AG08396 (cell line): ENCODE data around the gene GLTPD2.

Source experiments
- DNase-seq: peaks from one replicate; pipeline ENCODE4 v3.0.0; 2012; ENCODE audit warnings: low spot score, mixed read lengths

GLTPD2 gene

DNA sequence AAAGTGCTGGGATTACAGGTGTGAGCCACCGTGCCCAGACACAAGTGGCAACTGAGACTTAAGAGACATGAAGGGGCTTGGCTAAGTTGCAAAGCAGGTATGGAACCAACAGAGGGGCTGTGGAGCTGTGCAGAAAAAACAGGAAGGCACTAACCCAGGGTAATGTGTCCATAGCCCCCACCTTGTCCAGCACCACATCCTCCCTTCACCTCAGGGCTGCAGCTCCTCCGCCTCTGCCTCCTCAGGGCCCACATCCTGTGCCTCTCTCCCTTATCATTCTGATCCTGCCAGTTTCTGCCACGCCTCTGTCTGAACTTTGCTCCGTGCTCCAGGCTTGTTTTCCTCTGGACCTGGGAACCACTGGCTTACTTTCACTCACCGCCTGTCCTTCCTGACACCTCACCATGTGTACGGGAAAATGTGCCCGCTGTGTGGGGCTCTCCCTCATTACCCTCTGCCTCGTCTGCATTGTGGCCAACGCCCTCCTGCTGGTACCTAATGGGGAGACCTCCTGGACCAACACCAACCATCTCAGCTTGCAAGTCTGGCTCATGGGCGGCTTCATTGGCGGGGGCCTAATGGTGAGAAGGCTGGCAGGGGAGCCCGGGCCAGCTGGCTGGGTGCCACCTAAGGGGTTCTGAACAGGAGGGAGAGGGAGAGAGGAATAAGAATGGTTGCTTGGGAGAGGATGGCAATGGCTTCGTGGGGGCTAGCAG is 17.1 kb upstream of the GLTPD2 start, which contains the start of gene TM4SF5:
Gene TM4SF5 (plus strand): TSS at position 368 of the 716 bp plus-strand sequence. CDS start 37 bp downstream, at position 405.
- no peak for DNase-seq

DNA sequence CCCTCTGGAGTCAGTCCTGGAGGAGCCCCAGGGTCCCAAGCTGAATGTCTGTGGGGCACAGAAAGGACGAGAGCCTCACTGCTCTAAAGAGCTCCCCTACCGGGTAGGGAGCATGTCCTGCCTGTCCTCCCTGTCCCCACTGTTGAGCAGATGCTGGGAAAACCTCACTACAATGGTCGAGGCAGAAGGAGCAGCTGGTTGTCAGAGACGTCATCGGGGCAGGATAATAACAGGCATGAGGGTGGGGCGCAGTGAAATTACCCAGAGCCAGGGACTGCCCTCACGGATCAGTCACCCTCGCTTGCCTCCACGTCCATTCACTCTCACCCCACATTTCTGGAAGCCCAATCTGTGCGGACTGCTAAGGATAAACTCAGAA is 16.5 kb upstream of the GLTPD2 start:
- no peak for DNase-seq

DNA sequence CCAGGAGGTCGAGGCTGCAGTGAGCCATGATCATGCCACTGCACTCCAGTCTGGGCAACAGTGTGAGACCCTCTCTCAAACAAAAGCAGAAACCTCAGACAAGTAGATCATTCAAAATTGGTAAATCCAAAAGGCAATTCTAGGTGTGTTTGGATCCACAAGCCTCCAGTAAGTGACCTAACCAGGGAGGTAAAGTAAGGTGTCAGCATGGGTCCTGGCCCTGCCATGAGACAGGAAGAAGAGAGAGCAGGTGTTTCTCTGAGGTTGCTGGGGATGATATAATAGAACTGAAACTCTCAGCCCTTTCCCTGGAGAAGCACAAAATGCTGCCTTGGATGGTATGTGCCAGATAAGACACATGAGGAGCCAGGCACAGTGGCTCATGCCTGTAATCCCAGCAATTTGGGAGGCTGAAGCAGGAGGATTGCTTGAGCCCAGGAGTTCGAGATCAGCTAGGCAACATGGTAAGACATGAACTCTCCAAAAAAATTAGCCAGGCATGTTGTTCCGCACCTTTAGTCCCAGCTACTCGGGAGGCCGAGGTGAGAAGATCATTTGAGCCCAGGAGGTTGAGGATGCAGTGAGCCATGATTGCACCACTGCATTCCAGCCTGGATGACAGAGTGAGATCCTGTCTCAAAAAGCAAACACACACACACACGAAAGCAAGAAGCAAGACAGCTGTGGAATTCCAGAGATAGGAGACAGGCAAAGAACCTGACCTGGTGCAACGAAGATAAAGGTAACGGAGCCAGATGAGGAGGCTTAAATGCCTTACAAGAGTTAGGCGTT is 10.6 kb upstream of the GLTPD2 start:
- no peak for DNase-seq

GRCh38 chr17:4780325-4780955 is 8.3 kb upstream of the GLTPD2 start:
- DNase-seq: no peak

GRCh38 chr17:4782652-4783051 is 6.1 kb upstream of the GLTPD2 start:
- no peak for DNase-seq

- no peak for DNase-seq
These were observed 3.3 kb upstream of the GLTPD2 start for GRCh38 chr17:4785311-4786105.

- DNase-seq: no peak
These were observed 2.7 kb upstream of the GLTPD2 start, which contains the start of gene VMO1 for GRCh38 chr17:4786106-4786511. Gene VMO1 (minus strand): TSS chr17:4786364. CDS start chr17:4786352, 12 bp downstream.

GRCh38 chr17:4786516-4786915 is 2.2 kb upstream of the GLTPD2 start:
- no peak for DNase-seq

DNA sequence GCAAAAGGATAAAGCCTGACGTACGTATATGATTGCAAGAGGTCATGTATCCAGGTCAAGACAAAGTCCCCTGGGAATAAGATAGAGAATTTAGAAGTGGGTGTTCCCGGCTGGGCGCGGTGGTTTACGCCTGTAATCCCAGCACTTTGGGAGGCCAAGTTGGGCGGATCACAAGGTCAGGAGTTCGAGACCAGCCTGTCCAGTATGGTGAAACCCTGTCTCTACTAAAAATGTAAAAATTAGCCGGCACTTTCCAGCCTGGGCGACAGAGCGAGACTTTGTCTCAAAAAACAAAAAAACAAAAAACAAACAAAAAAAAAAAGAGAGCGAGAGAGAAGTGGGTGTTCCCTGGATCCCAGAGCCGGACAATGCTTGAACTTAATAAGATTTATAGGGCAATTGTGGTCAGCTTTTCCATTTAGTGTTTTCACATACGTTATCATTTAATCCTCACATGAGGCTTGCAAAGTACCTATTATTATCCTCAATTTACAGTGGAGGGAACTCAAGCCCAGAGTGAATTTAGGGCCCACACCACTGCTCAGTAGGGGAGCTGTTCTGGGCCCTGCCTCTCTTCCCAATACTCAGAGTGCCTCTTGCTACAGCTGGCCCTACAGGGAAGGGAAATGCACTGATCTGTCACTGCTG is 481 bp upstream of the GLTPD2 start:
- no peak for DNase-seq

DNA sequence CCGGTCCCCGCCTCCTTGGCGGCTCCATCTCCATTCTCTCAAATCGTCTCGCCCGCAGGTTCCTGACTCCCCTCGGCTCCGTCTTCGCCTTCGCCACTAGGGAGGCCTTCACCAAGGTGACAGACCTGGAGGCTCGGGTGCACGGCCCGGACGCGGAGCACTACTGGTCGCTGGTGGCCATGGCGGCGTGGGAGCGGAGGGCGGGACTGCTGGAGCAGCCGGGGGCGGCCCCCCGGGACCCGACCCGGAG is 862 bp downstream of the GLTPD2 start:
- DNase-seq: no peak

DNA sequence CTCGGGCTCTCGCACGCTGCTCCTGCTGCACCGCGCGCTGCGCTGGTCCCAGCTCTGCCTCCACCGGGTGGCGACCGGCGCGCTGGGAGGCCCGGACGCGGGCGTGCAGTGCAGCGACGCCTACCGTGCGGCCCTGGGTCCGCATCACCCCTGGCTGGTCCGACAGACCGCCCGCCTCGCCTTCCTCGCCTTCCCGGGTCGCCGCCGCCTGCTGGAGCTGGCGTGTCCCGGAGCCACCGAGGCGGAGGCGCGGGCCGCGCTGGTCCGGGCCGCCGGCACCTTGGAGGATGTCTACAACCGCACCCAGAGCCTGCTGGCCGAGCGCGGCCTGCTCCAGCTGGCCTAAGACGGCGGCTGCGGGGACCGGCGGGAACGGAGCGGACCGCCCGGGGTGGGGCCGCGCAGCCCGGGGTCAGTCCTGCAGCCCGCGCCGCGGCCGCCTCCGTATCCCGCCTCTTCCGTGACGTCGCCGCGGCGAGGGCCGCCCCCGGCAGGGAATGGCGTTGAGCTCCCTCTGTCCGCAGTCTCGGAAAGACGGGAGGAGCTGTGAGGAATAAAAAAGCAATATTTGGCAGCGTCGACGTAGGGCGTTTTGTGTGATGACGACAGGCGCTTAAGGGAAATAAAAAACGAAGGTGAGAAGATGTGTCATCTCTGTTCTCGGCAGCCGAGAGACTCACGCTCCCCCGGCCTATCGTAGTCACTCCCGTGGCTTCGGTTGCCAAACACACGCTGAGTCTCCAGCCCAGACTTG is 1.4 kb downstream of the GLTPD2 start:
- DNase-seq: peak; percentile 95

DNA sequence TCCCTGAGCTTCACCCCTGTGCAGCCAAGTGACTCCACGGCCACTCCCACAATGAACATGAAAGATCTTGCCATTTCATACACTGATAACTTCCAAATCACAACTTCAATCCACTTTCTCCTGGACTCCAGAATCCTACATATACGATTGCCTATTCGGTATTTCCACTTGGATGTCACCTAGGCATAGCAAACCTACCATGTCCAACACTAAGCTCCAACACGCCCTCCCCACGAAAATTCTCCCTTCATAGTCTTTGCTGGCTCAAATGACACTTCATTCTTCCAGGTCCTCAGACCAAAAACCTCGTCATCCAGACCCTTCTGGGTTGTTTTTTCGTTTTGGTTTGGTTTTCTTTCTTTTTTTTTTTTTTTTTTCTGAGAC is 1.9 kb downstream of the GLTPD2 start:
- no peak for DNase-seq

- DNase-seq: no peak
These were observed 6.4 kb downstream of the GLTPD2 start for GRCh38 chr17:4795168-4795567.

DNA sequence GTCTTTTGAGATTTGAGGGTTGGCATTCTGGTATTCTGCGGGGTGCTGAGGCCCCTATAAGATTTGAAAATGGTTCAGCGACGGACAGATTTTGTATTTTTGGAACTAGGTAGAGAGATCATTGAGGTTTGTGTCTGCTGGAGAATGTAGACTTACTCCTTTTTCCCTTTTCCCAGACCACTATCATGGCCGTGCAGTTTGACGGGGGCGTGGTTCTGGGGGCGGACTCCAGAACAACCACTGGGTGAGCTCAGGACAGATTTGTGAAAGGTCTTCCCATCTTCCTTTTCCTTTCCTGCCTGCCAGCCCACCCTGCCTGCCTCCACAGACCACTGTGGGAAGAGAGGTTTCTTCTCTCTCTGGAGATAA is 7.8 kb downstream of the GLTPD2 start:
- peak; percentile 71 for DNase-seq

GRCh38 chr17:4800462-4801196 is 11.9 kb downstream of the GLTPD2 start:
- no peak for DNase-seq

DNA sequence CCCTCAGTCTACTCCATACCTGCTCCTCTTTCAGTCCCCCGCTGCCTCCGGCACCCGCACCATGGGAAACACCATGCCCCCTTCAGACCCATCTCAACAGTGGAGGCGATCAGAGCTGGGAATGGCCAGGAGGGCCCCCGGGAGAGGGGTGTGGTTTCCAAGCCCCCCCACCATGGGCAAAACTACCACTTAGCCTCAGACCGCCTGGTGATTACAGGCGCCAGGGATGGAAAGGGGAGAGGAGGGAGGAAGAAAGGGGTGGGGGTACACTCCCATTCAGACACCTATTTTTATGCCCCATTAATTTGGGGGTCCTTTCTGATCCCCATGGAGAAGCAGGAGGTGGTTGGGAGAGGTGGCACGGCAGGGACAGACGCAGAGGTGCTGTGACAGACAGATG is 13.5 kb downstream of the GLTPD2 start, which contains the start of gene C17orf114:
Gene C17orf114 (minus strand): TSS at position 101 of the 400 bp plus-strand sequence.
- DNase-seq: no peak

- DNase-seq: no peak
These were observed 17.7 kb downstream of the GLTPD2 start for GRCh38 chr17:4806456-4806776.

DNA sequence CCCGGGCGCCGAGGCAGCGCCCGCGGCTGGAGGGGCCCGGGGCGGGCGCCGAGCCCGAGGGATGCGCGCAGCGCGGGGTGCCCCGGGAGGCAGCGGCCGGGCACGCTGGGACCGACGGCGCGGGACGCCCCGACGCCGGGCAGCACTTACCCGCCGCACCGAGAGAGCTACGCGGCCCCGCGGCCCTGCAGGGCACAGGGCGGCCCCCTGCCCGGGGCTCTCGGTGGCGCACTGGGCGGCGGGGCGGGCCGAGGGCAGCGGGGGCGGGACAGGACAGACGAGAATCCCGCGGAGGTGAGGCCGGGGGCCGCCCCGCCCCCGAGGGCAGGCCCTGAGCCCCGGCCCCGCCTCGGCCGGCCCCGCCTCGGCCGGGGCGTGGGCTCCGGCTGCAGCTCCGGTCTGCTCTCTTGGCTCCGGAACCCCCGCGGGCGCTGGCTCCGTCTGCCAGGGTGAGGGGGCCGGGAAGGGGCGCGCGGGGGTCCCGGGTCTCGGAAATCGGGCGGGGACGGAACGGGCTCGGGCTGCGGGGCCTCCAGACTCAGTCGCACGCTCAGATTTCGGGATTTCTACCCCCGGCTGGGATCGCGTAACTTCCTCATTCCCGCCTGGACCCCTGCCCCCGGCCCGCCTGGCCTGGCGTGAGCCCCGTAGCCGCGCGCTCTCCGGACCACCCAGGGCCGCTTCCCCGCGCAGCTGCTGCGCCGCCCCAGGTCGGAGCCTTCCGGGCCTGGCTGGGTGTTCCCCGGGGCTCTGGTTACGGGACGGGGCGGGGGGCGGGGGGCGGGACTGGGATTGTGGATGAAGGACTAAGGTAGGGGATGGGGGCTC is 18.2 kb downstream of the GLTPD2 start, which contains the start of gene PLD2:
Gene PLD2 (plus strand): TSS at position 376 of the 828 bp plus-strand sequence. CDS start 621 bp downstream, outside the sequence.
- peak; percentile 99 for DNase-seq

- DNase-seq: no peak
These were observed 19.0 kb downstream of the GLTPD2 start for GRCh38 chr17:4807605-4808377.
